ENCODE measurements around the gene CBX8.
"Not testable (repeated sequence)": the region's sequence is repeated elsewhere in the genome, so short reads cannot be mapped to it uniquely, and the experiment has no call there.

Gene CBX8

GRCh38 chr17:79777120-79777893 is 19.6 kb downstream of the CBX8 start:
- peak; percentile 33 for DNase-seq

DNA sequence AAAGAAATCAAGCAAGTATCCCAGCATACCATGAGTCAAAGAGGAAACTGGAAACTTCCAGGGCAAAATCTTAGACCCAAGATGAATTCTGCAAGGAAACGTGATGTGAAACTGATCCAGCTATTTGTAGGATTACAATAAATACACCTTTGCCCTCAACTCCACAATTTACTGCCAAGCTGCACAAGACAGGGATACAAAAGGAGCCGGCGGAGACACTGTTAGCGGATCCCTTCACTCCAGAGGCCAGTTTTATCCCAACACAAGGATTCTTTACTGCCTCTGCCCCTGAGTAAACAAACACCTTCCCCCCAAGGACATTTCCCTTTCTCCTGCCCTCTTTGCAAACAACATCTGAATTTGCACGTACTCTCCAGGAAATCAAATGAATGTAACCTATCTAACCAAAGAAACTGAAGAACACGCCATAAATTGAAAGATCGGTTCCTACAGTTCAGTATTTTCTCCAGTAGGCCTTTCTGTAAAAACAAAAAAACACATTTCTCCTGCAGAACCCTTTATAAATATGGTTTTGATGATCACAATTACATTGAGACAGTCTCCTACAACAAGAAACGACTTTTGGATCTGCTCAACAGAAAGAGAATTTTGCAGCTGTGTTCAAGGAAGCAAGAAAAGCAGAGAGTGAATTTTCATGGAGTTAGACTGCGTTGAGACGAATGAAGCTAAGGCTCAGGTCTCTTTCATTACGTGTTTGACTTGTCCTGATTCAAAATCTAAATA is 20.3 kb downstream of the CBX8 start:
- DNase-seq = no peak

- no peak for DNase-seq
Observed at GRCh38 chr17:79775632-79776031, 21.2 kb downstream of the CBX8 start.

GRCh38 chr17:79774561-79774975 is 22.3 kb downstream of the CBX8 start:
- no peak for DNase-seq

GRCh38 chr17:79772726-79773125 is 24.2 kb downstream of the CBX8 start:
- DNase-seq = not testable (repeated sequence)

GRCh38 chr17:79771276-79771675 is 25.6 kb downstream of the CBX8 start:
- DNase-seq = no peak

GRCh38 chr17:79769570-79770506 is 27.0 kb downstream of the CBX8 start:
- DNase-seq = no peak

- no peak for DNase-seq
Observed at GRCh38 chr17:79765708-79766107, 31.2 kb downstream of the CBX8 start.

DNA sequence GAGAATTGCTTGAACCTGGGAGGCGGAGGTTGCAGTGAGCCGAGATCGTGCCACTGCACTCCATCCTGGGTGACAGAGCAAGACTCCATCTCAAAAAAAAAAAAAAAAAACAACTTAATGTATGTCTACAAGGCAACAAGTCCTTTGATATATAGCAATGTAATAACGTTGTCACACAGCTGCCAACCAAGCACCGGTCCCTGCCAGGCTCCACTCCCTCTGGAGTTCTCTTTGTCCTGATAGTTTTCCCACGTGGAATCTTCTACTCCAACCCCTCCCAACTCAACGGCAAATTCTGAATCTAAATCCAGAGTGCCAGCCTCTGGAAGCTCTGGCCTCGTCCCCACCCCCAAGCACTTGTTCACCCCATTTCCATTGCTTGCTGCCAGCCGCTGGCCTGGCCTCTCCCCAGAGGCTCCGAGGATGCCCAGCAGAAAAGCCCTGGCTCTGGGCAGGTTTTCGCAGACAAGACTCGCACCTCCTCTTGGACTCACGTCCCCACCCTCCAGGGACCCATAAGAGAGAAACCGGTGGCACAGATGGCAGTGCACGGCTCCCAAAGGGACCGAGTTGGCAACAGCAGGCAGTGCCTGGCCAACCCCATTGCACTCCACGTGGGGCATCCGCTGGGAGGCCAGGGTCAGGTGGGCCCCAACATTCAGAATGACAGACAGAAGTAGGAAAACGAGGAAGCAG is 34.8 kb downstream of the CBX8 start:
- DNase-seq = no peak

GRCh38 chr17:79760197-79760906 is 36.5 kb downstream of the CBX8 start:
- no peak for DNase-seq

DNA sequence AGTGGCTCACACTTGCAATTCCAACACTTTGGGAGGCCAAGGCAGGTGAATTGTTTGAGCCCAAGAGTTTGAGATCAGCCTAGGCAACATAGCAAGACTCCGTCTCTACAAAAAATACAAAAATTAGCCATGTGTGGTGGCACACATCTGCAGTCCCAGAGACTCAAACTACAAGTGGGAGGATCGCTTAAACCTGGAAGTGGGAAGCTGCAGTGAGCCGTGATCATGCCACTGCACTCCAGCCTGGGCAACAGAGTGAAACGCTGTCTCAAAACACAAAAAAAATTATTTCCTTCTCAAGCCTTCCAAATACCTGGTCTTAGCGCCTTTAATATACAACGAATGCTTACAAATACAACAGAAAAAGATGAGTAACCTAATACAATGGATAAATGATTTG is 38.6 kb downstream of the CBX8 start:
- DNase-seq = no peak

- DNase-seq = no peak
Observed at GRCh38 chr17:79757140-79757745, 39.6 kb downstream of the CBX8 start.

- no peak for DNase-seq
Observed at GRCh38 chr17:79755591-79755990, 41.3 kb downstream of the CBX8 start.

DNA sequence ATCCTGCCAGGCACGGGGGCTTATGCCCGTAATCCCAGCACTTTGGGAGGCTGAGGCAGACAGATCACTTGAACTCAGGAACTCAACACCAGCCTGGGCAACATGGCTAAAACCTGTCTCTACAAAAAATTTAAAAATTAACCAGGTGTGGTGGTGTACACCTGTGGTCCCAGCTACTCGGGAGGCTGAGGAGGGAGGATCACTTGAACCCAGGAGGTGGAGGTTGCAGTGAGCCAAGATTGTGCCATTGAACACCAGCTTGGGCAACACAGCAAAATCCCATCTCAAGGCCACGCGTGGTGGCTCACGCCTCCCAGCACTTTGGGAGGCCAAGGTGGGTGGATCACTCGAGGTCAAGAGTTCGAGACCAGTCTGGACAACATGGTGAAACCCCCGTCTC is 42.0 kb downstream of the CBX8 start:
- not testable (repeated sequence) for DNase-seq

DNA sequence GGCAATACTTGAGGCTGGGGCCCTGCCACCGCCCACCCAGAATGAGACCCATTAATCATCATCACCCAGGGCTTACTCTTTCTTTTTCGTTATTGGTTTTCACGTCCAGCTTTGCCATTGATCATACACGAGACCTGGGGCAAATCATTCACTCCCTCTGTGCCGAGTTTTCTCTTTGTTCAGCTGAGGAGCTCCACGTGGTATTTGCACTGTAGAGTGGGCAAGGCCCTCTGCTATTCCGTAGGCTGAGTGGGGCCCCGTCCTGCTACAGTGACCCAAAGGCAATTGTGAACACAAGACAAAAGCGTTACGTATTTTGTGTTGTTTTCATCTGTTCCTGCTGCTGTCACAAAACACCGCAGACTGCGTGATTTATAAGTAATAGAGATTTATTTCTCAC is 42.5 kb downstream of the CBX8 start:
- no peak for DNase-seq

- DNase-seq = no peak
Observed at GRCh38 chr17:79752175-79752574, 44.7 kb downstream of the CBX8 start.

DNA sequence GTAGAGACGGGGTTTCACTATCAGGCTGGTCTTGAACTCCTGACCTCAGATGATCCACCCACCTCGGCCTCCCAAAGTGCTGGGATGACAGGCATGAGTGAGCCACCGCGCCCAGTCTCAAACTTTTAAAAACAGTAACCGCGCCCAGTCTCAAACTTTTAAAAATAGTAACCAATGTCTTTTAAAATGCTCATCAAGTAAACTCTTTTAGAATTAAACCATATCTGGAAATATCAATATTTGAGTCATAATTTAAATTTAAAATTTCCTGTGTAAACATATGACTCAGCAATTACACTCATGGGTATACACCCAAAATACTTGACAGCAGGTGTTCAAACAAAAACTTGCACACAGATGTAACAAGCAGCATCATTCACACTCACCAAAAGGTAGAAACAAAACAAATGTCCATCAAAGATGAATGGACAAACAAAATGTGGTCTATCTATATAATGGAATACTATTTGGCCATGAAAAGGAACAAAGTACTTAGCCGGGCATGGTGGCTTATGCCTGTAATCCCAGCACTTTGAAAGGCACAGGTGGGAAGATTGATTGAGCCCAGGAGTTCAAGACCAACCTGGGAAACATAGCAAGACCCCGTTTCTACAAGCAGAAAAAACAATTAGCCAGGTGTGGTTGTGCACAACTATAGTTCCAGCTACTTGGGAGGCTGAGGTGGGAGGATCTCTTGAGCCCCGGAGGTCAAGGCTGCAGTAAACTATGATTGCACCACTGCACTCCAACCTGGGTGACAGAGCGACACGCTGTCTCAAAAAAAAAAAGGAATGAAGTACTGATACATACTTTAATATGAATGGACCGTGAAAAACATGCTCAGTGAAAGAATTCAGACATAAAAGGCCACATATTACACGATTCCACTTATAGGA is 46.0 kb downstream of the CBX8 start:
- DNase-seq = no peak

DNA sequence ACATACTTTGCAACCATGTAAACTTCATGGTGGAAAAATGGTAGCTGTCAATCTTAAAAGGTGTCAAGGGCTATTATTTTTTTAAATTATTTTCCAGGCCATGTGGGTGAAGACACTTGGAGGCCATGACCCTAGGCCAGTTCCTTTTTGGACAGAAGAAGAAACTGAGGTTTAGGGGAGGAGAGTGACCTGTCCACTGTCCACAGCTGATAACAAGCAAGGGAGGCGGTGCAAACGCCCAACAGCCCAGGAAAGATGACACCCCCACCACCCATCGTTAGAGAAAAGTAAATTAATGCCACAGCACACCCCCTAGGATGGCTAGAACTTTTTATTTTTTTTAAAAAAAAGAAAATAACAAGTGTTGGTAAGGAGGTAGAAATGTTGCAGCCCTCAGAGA is 46.9 kb downstream of the CBX8 start:
- no peak for DNase-seq

GRCh38 chr17:79749156-79749815 is 47.6 kb downstream of the CBX8 start:
- no peak for DNase-seq

All from CD4-positive, alpha-beta T cell treated with Interleukin-17A for 1 hour (primary cell).